ENCODE results near the gene FAM78A.
A peak's percentile ranks its signal among the peaks of the same experiment; 100 is the strongest.
"Not testable (repeated sequence)": the region's sequence is repeated elsewhere in the genome, so short reads cannot be mapped to it uniquely, and the experiment has no call there.

Gene FAM78A

DNA sequence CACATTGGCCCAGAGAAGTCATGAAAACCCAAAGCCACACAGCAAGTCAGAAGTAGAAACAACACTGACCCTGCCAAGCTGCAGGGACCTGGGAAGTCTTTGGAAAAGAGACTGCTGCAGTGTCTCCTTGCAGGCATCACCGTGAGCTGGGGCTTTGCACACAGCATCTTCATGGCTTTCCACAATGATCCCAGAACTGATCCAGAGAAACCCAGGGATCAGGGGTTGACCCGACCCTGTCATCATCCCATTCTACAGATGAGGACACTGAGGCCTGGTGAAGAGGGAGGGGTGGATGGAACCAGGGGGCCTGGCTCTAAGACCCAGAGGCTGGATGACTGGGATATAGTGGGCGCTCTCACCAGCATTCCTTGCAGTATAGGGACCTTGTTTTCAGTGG, 4.3 kb upstream of the FAM78A start:
- DNase-seq: no peak

DNA sequence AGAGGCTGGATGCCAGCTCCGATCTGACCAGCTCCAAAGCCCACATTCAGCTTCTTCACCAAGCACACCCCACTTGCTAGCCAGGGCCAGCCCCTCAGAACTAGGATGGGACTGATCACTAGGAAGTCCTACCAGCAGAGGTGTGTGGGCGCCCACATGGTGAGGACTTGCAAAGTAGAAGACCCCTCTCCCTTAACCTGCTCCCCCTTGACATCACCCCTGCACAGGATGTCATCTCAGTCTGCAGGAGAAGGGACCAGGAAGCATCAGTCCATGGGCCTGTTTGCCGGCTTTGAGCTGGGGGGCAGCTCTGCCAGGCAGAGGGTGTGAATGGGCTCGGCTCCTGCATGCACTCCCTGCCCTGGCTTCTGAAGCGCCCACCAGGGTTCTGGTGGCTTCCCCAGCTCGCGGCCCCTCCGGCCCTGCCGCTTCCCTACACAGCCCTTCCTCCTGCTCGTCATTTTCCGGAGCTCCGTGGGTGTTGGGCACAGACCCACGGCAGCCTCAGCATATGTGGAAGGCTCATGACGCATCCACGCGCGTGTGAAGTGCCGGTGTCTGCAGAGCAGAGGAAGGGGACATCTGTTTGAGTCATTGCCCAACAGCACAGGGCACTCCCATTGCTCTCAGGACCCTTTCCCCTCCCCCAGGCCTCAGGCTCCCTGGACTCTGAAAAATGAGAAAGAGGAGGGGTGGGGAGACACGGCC, 3.7 kb upstream of the FAM78A start:
- no peak for DNase-seq

DNA sequence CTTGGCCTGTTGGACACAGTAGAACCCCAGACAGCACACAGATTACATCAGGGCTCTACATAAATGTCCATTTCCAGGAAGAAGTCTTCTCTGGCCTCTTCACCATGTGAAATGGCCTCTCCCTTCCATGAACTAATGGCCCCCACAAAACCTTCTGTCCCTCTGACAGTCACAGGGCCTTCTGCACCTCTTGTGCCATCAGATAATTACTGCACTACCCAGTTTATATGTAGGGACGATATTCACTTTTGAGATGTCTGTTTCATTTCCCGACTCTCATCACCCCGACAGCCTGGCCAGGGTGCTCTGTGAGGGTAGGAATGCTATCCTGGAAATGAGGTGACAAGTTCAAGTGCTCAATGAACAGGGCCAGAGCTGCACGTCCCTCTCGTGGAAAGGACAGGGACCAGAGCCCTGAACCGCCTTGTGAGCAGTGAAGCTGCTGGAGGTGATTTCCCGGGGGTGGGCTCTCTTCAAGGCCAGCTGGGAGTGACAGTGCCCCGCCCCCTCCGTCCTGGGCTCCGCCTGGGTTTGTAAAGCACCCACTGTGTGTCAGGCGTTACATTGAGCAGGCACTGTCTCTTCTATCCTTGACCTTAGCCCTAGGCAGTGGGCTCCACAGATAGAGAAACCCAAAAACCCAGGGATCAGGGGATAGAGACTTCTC, 3.0 kb upstream of the FAM78A start:
- no peak for DNase-seq

DNA sequence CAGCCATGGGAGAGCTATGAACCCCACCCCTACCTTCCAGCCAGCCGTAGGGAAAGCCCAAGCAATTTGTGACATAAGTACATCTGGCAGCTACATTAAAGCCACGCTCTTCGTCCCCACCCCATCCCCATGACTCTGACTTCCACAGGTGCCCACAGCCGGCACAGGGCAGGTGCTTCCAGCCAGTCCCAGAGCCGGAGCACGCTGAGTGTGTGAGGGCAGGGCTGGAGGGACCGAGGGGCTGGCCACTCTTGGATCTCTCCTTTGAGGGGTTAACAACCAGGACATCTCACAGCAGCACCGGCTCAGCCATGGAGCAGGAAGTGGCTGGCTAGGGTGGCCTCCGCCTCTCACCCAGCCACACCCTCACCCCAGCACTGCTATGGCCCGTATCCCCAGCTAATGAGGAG, 2.4 kb upstream of the FAM78A start:
- DNase-seq: no peak

DNA sequence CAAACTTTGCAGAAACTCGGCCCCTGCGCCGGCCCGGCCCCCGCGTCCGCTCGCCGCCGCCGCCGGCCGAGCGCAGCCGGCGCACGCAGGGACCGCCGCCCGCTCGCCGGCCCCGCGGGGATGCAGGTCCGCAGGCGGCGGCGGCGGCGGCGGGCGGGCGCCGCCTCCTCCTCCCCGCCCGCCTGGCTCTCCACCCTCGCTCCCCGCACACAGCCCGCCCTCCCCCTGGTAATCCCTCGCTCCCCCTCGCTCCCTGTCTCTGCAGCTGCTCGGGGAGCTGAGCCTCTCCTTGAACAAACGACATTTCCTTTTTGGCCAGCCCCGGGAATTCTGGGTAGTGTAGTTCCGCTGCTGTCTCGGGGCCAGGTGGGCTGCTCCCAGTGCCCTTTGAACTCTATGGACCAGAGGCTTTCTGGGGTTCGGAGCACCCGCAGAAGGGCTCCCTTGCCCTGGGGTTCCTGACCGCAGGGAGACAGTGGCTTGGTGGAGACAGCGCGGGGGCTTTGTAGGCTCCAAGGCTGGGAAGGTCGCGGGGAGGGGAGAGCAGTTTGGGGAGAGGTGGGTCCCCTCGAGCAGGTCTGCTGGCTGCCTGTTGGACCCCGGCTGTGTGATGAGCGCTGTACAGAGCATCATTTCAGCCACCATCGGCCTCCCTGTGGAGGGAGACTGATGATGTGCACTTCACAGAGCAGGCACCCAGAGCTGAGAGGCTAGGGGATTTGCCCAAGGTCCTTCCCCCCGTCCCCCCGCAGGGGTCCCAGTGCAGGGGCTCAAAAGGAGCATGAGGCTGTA, 1.8 kb upstream of the FAM78A start:
- DNase-seq: peak; percentile 70

DNA sequence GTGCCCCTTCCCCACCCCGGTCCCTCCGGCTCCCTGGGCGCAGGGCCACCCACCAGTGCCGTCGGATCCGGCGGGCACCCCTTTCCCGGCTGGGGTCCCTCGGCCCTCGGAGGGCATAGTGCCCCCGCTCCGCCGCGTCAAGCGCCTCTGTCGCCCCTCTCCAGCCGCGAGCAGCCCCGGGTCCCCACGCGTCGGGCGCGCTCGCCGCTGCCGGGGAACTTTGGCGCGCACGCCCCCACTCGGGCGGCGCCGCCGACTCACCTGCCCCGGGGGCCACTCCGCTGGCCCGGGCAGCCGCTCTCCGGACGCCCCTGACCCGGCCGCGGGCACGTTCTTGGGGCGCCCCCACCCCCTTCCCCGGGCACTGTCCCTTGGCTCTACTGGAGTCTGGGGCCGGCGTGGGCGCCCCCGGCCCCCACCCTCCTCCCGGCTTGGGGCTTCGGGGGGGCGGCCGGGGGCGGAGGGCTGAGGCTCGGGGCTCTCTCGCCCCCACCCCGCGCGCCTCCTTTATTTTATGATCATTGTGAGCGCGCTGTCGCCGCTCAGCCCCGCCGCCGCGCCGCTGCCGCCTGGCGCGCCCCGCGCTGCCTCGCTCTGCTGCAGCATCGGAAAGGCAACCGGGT, 1.1 kb upstream of the FAM78A start:
- DNase-seq: no peak

DNA sequence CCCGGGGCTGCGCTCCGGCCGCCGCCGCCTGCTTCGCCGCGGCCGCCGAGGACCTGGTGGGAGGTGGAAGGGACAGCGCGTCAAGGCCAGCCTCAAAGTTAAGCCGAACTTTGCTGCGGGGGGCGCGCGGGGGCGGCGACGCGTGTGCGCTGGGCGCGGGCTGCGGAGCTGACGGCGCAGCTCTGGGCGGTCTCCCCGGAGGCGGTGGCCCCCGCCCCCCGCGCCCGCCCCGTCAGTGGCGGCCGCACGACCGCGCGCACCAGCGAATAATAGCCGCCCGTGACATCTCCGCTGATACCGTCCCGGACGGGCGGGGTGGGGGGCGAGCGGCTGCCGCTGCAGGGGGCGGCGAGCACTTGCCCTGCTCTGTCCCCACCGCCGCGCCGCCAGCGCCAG, 579 bp upstream of the FAM78A start:
- DNase-seq: no peak

DNA sequence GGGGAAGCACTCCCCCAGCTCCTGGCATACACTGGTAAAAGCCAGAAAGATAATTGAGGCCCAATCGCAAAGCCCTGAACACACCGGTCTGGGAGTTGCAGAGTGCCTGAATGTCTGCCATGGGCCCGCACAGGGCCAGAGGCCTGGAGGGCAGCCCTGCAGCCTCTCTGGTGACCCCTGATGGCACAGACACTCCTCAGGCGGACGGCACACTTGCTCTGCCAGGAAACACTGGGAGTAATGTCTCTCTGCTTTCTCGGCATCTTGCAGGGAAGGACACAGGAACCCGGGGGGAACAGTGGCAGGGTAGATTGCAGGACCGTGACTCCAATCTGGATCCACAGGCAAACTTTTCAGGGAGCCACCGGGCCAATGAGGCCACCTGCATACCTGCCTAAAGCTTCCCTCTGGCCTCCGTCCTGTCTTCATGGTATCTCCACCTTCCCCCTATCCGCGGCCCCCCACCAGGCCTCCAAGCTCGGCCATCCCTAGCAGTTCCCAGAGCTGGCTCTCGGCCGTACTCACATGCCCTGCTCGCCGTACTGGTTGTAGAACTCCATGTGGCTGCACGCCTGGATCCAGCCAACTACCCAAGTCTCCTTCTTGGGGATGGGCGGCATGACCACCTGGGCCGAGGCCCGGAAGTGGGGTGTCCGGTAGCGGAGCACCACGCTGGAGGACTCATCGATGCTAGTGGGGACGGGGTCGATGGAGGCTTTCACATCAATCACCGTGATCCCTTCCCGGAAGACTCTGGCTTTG, 797 bp downstream of the FAM78A start:
- DNase-seq: no peak

DNA sequence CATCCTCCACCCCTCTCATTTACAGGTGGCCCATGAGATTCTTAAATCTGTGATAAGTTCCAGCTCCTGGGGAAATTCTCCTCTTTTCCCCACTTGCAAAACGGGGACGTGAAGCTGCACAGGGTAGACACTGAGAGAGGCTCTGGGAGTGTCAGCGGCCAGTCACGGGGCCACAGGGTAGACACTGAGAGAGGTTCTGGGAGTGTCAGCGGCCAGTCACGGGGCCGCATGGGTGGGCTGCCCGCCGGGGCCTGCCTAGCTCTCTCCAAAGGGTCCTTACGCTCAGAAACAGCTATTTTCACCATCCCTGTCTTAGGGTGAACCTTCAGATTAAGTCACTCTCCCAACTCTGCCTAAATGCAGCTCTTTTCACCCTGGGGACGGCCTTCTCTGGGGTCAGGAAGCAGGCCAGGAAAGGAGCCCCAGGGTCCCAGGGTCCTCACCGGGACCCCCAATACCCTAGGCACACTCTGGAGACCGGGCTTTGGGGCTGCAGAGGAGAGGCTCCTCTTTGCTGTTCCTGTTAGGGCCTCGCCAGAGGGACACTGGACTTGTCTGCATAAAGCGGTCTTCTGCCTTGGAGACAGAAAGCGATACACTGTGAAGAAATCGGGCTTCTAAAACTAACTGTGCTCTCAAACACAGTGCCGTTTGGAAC, 1.5 kb downstream of the FAM78A start:
- DNase-seq: no peak

DNA sequence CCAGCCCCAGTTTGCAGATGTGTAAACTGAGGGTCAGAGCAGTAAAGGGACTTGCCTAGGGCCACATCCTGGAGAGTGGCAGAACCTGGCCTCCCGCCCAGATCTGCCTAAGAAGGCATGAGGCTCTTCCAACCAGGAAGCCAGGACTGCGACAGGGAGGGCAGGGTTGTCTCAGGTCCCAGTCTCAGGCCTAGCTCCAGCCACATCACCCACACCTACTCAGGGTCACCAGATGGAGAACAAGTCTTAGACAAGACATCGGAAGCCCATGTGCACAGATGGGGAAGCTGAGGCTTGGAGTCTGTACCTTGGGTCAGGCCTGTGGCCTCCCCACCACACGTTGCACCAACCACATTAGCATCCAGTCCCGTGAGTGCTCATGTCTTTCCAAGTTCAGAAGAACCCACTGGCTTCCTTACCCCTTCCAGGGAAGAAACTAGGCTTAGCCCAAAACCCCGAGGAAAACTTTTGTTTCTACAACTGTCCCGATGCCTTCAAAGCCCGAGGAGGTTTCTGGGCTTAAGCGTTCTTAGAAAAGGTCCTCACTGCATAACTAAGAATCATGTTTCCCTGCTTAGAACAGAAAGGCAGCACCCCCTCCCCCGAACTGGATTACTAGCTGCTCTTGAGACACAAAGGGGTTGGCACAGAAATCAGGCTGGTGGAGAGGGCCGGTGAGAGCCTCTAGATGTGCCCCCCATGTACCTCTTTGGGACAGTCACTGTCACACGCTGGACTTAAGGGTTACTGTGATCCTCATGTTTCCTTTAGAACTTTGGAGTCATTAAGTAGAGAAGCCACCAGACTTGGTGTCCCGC, 2.2 kb downstream of the FAM78A start:
- no peak for DNase-seq

DNA sequence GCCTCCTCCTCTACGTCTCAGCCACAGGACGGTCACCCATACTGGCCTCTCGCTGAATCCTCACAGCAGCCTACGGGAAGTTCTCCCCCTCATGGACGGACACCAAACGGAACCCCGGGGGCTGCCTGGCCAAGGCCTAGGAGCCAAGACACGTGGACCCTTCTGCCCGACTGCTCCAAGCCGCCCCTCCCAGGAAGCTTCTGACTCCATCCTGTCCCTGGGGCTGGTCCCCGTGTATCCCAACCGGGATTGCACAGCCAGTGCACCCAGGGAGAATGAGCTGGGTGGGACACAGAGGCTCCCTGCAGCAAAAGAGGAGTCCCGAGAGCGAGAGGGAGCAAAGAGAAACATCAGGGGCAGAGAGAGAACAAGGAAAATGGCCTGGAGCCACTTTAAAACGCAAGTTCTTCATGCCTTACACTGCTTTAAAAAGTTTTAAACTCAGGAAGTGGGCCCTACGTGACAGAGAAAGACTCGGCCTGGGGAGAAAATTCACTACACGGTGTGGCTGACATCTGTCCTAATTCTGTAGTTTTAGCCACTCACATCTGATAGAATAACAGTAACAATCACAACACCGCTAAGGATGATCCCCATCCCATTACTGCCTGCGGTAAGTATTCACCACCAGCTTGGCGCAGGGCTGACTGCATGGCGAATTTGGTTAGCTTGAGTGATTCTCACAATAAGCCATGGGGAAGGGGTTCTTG, 3.0 kb downstream of the FAM78A start:
- DNase-seq: no peak

DNA sequence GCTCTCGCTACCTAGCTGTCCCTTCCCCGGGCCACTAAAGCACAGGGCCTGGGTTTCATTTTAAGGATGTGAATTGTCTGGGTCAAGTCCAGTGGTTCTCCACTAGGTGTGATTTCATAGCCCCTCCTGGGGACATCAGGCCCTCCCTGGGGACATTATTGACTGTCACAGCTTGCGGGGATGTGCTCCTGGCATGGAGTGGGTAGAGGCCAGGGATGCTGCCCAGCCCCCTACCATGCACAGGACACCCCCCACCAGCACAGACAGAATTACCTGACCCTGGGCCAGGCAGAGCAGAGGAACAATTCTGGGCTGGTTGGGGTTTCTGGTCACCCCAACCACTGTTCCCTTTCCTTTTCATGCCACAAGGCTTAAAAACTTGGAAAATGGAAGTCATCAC, 4.1 kb downstream of the FAM78A start:
- DNase-seq: no peak

DNA sequence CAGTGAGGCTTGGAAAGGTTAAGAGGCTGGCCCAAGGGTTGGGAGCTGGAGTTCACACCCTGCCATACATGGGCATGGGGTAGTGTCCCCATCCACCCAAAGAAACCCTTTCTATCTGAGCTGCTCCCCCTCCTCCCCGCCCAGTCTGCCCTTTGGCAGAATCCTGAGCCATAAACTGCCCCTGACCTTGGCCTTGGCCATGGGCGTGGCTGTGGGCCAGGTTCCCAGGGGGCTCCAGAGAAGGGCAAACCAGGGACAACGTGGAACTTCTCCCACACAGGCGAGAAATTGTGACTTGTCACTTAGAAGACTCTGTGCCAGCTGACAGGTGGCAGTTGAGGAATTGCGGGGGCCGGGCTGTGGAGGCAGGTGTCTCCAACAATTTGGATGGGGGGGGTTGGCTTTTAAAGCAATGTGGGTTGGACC, 4.8 kb downstream of the FAM78A start:
- DNase-seq: no peak

DNA sequence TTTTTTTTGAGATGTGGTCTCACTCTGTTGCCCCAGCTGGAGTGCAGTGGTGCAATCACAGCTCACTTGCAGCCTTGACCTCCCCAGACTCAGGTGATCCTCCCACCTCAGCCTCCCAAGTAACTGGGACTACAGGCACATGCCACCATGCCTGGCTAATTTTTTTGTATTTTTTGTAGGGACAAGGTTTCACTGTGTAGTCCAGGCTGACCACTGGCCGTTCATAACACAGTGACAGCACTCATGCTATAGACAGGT, 5.4 kb downstream of the FAM78A start:
- not testable (repeated sequence) for DNase-seq

DNA sequence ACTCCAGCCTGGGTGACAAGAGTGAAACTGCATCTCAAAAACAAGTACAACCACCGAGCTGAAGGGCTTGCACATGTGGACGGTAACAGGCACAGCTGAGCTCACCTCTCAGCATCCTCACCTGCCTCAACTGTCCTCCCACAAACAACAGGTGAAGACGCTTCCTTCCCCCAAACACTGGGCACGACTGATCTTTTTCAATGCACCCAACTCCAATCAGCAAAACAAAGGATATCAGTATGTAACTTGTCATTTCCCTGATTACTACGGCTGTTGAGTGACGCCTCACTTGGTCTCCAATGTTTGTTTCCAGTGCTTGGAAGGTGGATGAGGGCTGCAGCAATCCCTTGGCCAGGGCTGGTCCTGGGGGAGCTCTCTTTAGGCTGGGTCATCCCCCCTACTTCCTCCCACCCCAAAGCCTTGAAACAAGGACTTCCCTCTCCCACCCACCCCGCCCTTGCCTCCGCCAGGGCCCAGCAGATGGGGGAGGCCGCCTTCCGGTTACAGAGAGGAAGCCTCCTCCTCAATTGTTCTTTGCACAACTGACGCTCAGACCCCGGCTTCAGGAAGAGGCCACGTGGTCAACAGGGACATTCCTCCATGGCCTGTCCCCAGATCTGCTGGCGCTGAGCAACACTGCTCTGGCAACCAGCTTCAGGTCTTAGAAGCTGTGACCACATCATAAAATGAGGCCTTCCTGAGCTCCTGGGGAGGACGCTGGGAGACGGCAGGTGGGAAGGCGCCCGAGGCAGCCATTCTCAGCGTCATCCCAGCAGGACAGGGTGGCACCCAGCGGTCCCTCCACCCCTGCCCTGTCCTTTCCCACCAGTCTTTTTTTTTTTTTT, 5.9 kb downstream of the FAM78A start:
- no peak for DNase-seq

DNA sequence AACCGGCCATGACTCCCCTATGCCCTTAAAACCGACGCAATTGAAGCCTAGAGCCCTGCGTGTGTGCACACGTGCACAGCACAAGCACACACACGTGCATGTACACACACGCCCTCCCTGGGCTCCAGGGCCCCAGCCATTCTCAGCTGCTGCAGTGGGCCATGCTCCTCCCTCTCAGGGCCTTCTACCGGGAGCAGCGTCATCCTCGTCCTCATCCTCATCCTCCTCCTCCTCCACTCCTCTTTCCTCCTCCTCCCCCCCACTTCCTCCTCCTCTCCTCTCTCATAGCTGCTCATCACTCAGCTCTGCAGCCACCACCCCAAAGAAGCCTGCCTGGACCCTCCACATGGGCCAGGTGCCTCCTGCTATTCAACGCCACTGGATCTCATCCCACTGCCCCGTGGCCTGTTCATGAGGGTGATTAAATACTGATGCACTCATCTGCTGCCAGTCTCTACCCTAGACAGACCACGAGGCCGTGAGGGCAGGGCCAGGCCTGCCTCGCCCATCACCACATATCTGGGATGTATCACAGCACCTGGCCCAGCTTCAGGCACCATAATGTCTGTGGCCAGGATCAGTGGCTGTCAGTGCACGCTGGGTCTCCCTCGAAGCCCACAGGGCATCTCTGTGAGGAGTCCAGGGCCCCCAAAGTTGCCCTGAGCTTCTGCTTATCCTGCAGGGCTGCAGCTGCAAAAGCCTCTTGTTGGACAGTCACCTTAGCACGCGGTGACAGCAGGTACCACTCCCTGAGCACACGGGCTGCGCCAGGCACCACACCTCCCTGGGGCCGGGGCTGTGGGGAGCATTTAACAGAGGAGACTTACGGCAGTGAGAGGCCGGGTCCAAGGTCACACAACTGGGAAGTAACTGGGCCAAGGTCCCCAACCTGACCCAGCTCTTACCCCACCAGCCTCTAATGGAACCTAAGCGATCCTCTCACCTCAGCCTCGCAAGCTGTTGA, 9.8 kb downstream of the FAM78A start:
- DNase-seq: no peak

DNA sequence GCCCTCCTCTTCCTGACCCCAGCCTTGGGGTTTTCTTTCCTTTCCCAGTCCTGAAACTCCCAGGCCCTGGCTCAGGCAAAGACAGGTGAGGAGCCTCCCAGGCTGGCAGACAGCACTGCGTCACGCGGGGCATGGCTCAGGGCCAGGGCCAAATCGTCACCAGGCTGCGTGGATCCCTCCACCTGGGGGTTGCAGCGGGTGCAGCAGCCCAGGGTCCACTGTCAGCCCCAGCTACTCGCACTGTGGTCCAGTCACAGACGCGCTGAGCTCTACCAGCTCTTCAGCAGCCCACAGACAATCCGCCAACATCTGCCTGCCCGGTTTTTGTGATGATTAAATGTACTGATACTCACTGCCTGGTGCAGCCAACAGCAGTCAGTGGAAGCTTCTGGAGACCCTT, 12.1 kb downstream of the FAM78A start:
- DNase-seq: no peak

DNA sequence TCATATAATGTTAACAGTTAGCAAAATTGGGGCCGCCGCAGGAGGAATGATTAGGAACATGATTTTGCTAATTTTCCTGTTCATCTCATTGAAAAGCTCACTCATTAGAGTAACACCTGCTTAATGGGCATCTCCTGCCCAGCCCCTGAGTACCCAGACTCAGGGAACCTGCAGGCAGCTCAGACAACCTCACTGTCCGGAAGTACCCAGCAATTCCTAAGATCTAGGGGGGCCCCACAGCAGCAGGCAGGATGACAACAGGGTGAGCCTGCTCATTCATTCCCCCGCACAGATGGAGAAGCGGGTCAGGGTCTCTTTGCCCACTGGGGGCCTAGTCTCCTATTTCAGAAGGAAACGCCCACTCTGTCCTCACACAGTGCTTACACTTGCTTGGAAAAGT, 12.6 kb downstream of the FAM78A start:
- DNase-seq: no peak

DNA sequence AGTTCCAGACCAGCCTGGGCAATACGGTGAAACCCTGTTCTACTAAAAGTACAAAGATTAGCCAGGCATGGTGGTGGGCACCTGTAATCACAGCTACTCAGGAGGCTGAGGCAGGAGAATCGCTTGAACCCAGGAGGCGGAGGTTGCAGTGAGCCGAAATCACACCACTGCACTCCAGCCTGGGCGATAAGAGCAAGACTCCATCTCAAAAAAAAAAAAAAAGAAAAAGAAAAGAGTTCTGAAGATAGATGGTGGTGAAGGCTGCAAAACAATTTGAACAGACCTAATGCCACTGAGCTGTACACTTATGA, 13.3 kb downstream of the FAM78A start:
- DNase-seq: not testable (repeated sequence)
